SU-DHL-6 (cell line): ENCODE data around the gene DLK1.

Source experiments
- H2AFZ ChIP-seq: fragments of 200-600 bp; sonication (generic); 2 replicates; pipeline ENCODE4 v1.6.1; 2014; ENCODE audit warnings: low read depth, mild to moderate bottlenecking, moderate library complexity, mixed read lengths, antibody characterized with exemption, low read length; ENCODE audit not compliant: severe bottlenecking
- H3F3A ChIP-seq: fragments of 200-600 bp; shearing (Covaris generic); 2 replicates; pipeline ENCODE4 v1.6.0; 2016; ENCODE audit warnings: antibody characterized with exemption, mild to moderate bottlenecking; ENCODE audit not compliant: insufficient read depth
- H3K27ac ChIP-seq: fragments of 200-600 bp; sonication (generic); 2 replicates; pipeline ENCODE4 v1.5.1; 2016; ENCODE audit warnings: low read depth, mild to moderate bottlenecking, low read length, moderate library complexity, mixed read lengths
- H3K27me3 ChIP-seq: fragments of 200-600 bp; sonication (generic), shearing (Covaris generic); 2 replicates; pipeline ENCODE4 v1.6.0; 2014; ENCODE audit warnings: mild to moderate bottlenecking, low read length
- H3K36me3 ChIP-seq: fragments of 200-600 bp; sonication (generic); 2 replicates; pipeline ENCODE4 v1.6.1; 2014; ENCODE audit warnings: mild to moderate bottlenecking, low read length, mixed read lengths
- H3K4me2 ChIP-seq: fragments of 300-600, 200-600 bp; shearing (Covaris generic), sonication (generic); 2 replicates; pipeline ENCODE4 v1.6.0; 2014; ENCODE audit warnings: low read length, low read depth, mild to moderate bottlenecking; ENCODE audit not compliant: poor library complexity, severe bottlenecking
- H3K4me3 ChIP-seq: fragments of 200-600 bp; sonication (generic); 2 replicates; pipeline ENCODE4 v1.5.1; 2014; ENCODE audit warnings: antibody characterized with exemption, low read length, mild to moderate bottlenecking, mixed read lengths; ENCODE audit not compliant: insufficient read depth, poor library complexity, severe bottlenecking
- H3K79me2 ChIP-seq: fragments of 200-600 bp; sonication (generic); 2 replicates; pipeline ENCODE4 v1.6.1; 2014; ENCODE audit warnings: mild to moderate bottlenecking, low read length, moderate library complexity; ENCODE audit not compliant: insufficient read depth
- H3K9ac ChIP-seq: fragments of 200-600 bp; sonication (generic); 2 replicates; pipeline ENCODE4 v1.7.0; 2014; ENCODE audit warnings: mild to moderate bottlenecking, low read length
- H3K9me2 ChIP-seq: fragments of 200-600 bp; sonication (generic); replicated peaks from 2 replicates; pipeline ENCODE4 v1.6.1; 2014; ENCODE audit warnings: low read length; ENCODE audit not compliant: insufficient read depth
- H3K9me3 ChIP-seq: fragments of 200-600 bp; sonication (generic); 2 replicates; pipeline ENCODE4 v1.6.1; 2014; ENCODE audit warnings: low read length, mixed read lengths; ENCODE audit not compliant: insufficient read depth
- H4K20me1 ChIP-seq: fragments of 200-600 bp; sonication (generic); 2 replicates; pipeline ENCODE4 v1.6.1; 2014; ENCODE audit warnings: low read depth, mild to moderate bottlenecking, antibody characterized with exemption, low read length, moderate library complexity, mixed read lengths
- CTCF ChIP-seq: fragments of 200-600 bp; sonication (generic); IDR thresholded peaks from one replicate; pipeline ENCODE4 v1.5.1; 2017; ENCODE audit warnings: antibody characterized with exemption, mild to moderate bottlenecking, low read length, moderate library complexity; ENCODE audit not compliant: insufficient read depth, poor library complexity, severe bottlenecking
- EZH2phosphoT487 ChIP-seq: fragments of 200-600 bp; sonication (generic), shearing (Covaris generic); conservative IDR thresholded peaks from 2 replicates; pipeline ENCODE4 v1.6.1; 2018; ENCODE audit warnings: mild to moderate bottlenecking, antibody characterized with exemption, low read length, moderate library complexity, mixed read lengths

The DLK1 gene

GRCh38 chr14:100678469-100678828 is 48.2 kb upstream of the DLK1 start:
- no peaks in the 10 kb centered on the region for H3K79me2 ChIP-seq
- H3K27ac ChIP-seq, result no peak overlapping the region
- no peaks in the 10 kb centered on the region for H3K36me3 ChIP-seq
- no peaks in the 10 kb centered on the region for H3K9me3 ChIP-seq
- no peaks in the 10 kb centered on the region for H3K9me2 ChIP-seq
- no peaks in the 10 kb centered on the region for H4K20me1 ChIP-seq
- H3K4me2 ChIP-seq, result no peak overlapping the region
- TF ChIP-seq EZH2phosphoT487, result no peak
- TF ChIP-seq CTCF, result no peak
- H3F3A ChIP-seq, result no peaks in the 10 kb centered on the region
- no peaks in the 10 kb centered on the region for H3K27me3 ChIP-seq
- no peak overlapping the region for H3K9ac ChIP-seq
- H2AFZ ChIP-seq, result no peak overlapping the region
- no peak overlapping the region for H3K4me3 ChIP-seq

GRCh38 chr14:100679153-100679552 is 47.5 kb upstream of the DLK1 start:
- Histone ChIP-seq H3K27me3 (no peaks in the 10 kb centered on the region), H2AFZ (no peak overlapping the region), H4K20me1 (no peaks in the 10 kb centered on the region), H3K9me3 (no peaks in the 10 kb centered on the region), H3K4me2 (no peak overlapping the region), H3F3A (no peaks in the 10 kb centered on the region), H3K79me2 (no peaks in the 10 kb centered on the region), H3K36me3 (no peaks in the 10 kb centered on the region), H3K9ac (no peak overlapping the region), H3K9me2 (no peaks in the 10 kb centered on the region), H3K4me3 (no peak overlapping the region), H3K27ac (no peak overlapping the region)
- TF ChIP-seq EZH2phosphoT487, result no peak
- TF ChIP-seq CTCF, result no peak

- Histone ChIP-seq H3K79me2 (no peaks in the 10 kb centered on the region), H2AFZ (no peak overlapping the region), H3K9me3 (no peaks in the 10 kb centered on the region), H3K4me2 (no peak overlapping the region), H3K36me3 (no peaks in the 10 kb centered on the region), H3K9ac (no peak overlapping the region), H4K20me1 (no peaks in the 10 kb centered on the region), H3F3A (no peaks in the 10 kb centered on the region), H3K9me2 (no peaks in the 10 kb centered on the region), H3K27me3 (no peaks in the 10 kb centered on the region), H3K27ac (no peak overlapping the region), H3K4me3 (no peak overlapping the region)
- TF ChIP-seq CTCF (no peak), EZH2phosphoT487 (no peak)
These were observed 46.8 kb upstream of the DLK1 start for GRCh38 chr14:100679707-100680438.
